Aorta (tissue), 5 donors: Measurements from ENCODE around the gene STMN3. TPM values are rescaled to one million over a fixed set of nuclear protein-coding genes. Genes with fewer than 3 reads are reported as not detected.

Experiments
- ATAC-seq: fragments of 200-7000 bp; cut with Tn5 transposase; one replicate; pipeline ENCODE4 v1.9.1; 2022; ENCODE audit warnings: moderate library complexity; ENCODE audit not compliant: low FRiP score
- DNase-seq, 2 donors: peaks; one replicate each; pipeline ENCODE4 v3.0.0-alpha.2; 2020
- H3K27ac ChIP-seq, 2 donors: one replicate each; pipeline ENCODE4 v1.5.1; 2013; ENCODE audit warnings: low read length in 2 of 2, mild to moderate bottlenecking in 2 of 2, moderate library complexity in 2 of 2, control low read depth in 1 of 2, inconsistent platforms in 1 of 2, low read depth in 1 of 2
- H3K27me3 ChIP-seq, 2 donors: one replicate each; pipeline ENCODE4 v1.6.1; 2013; ENCODE audit warnings: control low read depth in 1 of 2, low read length in 1 of 2, mild to moderate bottlenecking in 1 of 2, moderate library complexity in 1 of 2; ENCODE audit not compliant: insufficient read depth in 2 of 2, control insufficient read depth in 1 of 2
- H3K36me3 ChIP-seq, 2 donors: one replicate each; pipeline ENCODE4 v1.6.1; 2013; ENCODE audit warnings: control low read depth in 1 of 2, low read length in 1 of 2, mild to moderate bottlenecking in 1 of 2; ENCODE audit not compliant: insufficient read depth in 2 of 2, control insufficient read depth in 1 of 2
- H3K4me1 ChIP-seq, 2 donors: one replicate each; pipeline ENCODE4 v1.6.1; 2013; ENCODE audit warnings: low read length in 2 of 2, control low read depth in 1 of 2, mild to moderate bottlenecking in 1 of 2, moderate library complexity in 1 of 2; ENCODE audit not compliant: insufficient read depth in 2 of 2, control insufficient read depth in 1 of 2
- H3K4me3 ChIP-seq, 2 donors: one replicate each; pipeline ENCODE4 v1.5.1; 2013; ENCODE audit warnings: low read length in 2 of 2, control low read depth in 1 of 2, mild to moderate bottlenecking in 1 of 2
- H3K9me3 ChIP-seq: one replicate; pipeline ENCODE4 v1.6.1; 2013; ENCODE audit warnings: mild to moderate bottlenecking, low read length; ENCODE audit not compliant: control insufficient read depth
- WGBS, 2 donors: extraction: QIAGEN DNeasy Blood & Tissue Kit; methylation state at CpG; one replicate each; pipeline ENCODE4 v1.1.7; 2013; 5-methylcytosine and 5-hydroxymethylcytosine counted together
- intact Hi-C, 2 donors: fragments of 100-400 bp; cut with DNase I; formaldehyde crosslinking; loops; one replicate each; pipeline versions ENCODE4 v1.14.2 to v1.15.0; 2022
- polyA plus RNA-seq, 2 donors: library from polyadenylated mRNA; stranded (reverse); fragments of 200-250 nt; gene quantifications; one replicate each; pipeline ENCODE4 v1.2.3, GENCODE V29; 2013
- total RNA-seq, 2 donors: library from RNA; stranded (reverse); fragmentation: NEBNext Ultra II Directional; extraction: Animal tissue kit (Norgen Biotek cat#: 25700); gene quantifications; one replicate each; pipeline ENCODE4 v1.2.1, GENCODE V29; 2021
- donor health status: healthy with polysubstance abuse.
- donor health status: Bipolar disorder and iron deficiency.
- donor health status: DM: no; HTN: no; CAD: no.
- donor health status: DM: no; HTN: no; CAD: no.
- donor health status: DM: yes; HTN: yes; CAD: no.

Gene STMN3
- total and polyA plus RNA-seq, 4 donors = 10.5 to 31.2 (median 18.7) TPM

GRCh38 chr20:63592661-63593060, 60.6 kb downstream of the STMN3 start:
- Histone ChIP-seq H3K27ac (no peak overlapping the region), H3K27me3 (no peaks in the 10 kb centered on the region), H3K36me3 (peaks cover 0 to 11% of the 10 kb centered on the region in 2 donors), H3K9me3 (no peaks in the 10 kb centered on the region), H3K4me1 (no peaks in the 10 kb centered on the region), H3K4me3 (no peak overlapping the region)
- 89 to 92% methylated on average over 13 of the region's 13 CpGs for WGBS, 2 donors
- intact Hi-C loops = no loop called here
- DNase-seq (peak in 1 of 2 donors; percentile 64), ATAC-seq (no peak)

DNA sequence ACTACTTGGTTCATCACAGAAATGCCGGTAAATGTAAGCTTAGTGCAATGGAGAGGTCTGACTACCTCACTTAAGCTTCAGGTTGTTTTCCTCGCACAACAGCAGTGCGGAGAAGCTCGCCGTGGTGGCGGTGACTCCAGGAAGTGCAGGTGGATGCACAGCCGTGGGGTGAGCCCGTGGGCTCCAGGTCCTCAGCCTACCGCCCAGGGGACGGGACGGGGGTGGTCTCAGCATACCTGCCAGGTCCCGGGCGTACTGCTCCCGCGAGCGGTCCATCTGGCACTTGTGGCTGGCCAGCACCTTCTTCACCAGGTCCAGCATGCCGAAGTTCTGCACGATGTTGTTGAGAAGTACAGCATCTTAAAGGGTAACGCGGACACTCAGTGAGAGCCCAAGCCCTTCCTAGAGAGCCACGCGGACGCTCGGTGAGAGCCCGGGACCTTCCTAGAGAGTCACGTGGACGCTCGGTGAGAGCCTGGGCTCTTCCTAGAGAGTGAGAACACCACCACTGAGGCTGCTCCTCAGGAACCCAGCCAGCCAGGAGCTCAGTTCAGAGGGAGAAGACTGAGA, 61.4 kb downstream of the STMN3 start:
- no peak overlapping the region for H3K4me3 ChIP-seq
- intact Hi-C loops = no loop called here
- WGBS, 2 donors = 94 to 96% methylated on average over 28 of the region's 28 CpGs
- no peaks in the 10 kb centered on the region for H3K9me3 ChIP-seq
- no peaks in the 10 kb centered on the region for H3K27me3 ChIP-seq
- no peaks in the 10 kb centered on the region for H3K4me1 ChIP-seq
- no peak overlapping the region for H3K27ac ChIP-seq
- H3K36me3 ChIP-seq = peaks cover 0 to 11% of the 10 kb centered on the region in 2 donors
- ATAC-seq (no peak), DNase-seq (peak in 1 of 2 donors; percentile 61)

DNA sequence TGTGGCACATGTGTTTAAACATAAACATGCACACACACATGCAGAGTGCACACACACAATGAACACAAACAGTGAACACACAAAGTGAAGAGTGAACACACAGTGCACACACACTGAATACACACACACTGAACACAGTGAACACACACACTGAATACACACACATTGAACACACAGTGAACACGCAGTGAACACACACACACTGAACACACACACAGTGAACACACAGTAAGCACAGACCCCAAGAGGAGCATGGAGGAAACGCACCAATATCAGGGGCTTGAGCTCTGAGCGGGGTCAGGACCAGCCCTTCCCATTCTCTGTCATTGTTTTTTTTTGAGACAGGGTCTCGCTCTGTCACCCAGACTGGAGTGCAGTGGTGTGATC, 62.1 kb downstream of the STMN3 start:
- DNase-seq (no peak), ATAC-seq (no peak)
- intact Hi-C loops = no loop called here
- H3K4me1 ChIP-seq = no peaks in the 10 kb centered on the region
- H3K27me3 ChIP-seq = no peaks in the 10 kb centered on the region
- H3K36me3 ChIP-seq = peaks cover 0 to 11% of the 10 kb centered on the region in 2 donors
- no peak overlapping the region for H3K4me3 ChIP-seq
- H3K27ac ChIP-seq = no peak overlapping the region
- no peaks in the 10 kb centered on the region for H3K9me3 ChIP-seq
- 90 to 98% methylated on average over 4 of the region's 4 CpGs for WGBS, 2 donors

DNA sequence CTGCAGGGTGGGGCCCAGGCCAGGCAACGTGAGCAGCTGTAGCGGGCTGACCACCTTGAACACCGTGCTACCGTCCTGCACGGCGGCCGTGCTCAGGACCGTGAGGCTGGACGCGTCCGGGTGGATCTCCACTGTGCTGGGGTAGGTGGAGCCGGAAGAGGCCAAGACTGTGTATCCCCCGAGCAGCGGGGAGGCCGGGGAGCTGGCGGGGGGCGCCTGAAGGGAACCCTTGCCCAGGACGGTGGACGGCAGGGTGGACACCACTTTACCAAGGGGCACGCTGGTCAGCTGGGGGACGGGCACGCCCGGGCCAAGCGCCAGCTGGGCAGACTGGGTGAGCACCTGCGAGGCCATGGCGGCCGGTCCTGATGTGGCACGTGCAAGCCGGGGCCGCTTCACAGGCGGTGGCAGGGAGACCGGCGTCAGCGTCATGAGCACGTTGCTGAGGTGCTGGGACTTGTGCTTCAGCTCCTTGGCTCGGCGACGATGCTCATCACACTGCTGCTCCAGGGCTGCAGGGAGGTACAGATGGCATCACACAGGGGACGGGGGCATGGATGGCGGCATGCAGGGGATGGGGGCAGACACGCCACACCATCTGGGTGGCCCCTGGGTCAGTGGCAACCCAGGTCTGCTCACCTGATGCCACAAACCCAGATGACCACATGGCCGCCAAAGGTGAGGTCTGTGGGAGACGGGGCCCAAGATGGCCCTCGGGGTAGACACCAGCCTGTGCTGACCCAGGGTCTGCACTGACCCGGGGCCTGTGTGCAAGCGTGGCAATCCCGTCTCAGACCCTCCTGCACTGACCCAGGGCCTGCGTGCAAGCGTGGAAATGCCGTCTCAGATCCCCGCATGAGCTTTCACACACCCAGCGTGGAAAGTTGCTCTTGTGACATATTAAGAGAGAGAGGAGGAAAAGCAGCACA, 62.7 kb downstream of the STMN3 start:
- Histone ChIP-seq H3K36me3 (peaks cover 0 to 11% of the 10 kb centered on the region in 2 donors), H3K4me3 (no peak overlapping the region), H3K27ac (no peak overlapping the region), H3K27me3 (no peaks in the 10 kb centered on the region), H3K9me3 (no peaks in the 10 kb centered on the region), H3K4me1 (no peaks in the 10 kb centered on the region)
- ATAC-seq (no peak), DNase-seq (peak in 1 of 2 donors; percentile 73)
- intact Hi-C loops = no loop called here
- WGBS, 2 donors = 92% methylated on average over 51 to 52 of the region's 52 CpGs

Other genes with a start within 250 kb of the STMN3 start
- not detected for gene KCNQ2, start 180.8 kb downstream of the STMN3 start, total RNA-seq
- not detected for gene KCNQ2, start 180.8 kb downstream of the STMN3 start, polyA plus RNA-seq
- gene EEF1A2, start 154.3 kb downstream of the STMN3 start, total RNA-seq = 1 to 10 TPM in 1 of 2 donors, under 1 TPM in 1; 0.88 to 1.5 TPM
- gene EEF1A2, start 154.3 kb downstream of the STMN3 start, polyA plus RNA-seq = 1 to 10 TPM in 1 of 2 donors, under 1 TPM in 1; 0.64 to 6.0 TPM
- gene PPDPF, start 132.7 kb downstream of the STMN3 start, total RNA-seq = 100 to 1,000 TPM; 176 to 190 TPM
- 100 to 1,000 TPM; 360 to 386 TPM for gene PPDPF, start 132.7 kb downstream of the STMN3 start, polyA plus RNA-seq
- gene PTK6, start 116.0 kb downstream of the STMN3 start, total RNA-seq = under 1 TPM; 0.19 to 0.30 TPM
- gene PTK6, start 116.0 kb downstream of the STMN3 start, polyA plus RNA-seq = 1 to 10 TPM in 1 of 2 donors, under 1 TPM in 1; 0.10 to 4.6 TPM
- gene SRMS, start 105.7 kb downstream of the STMN3 start, total RNA-seq = not detected
- not detected for gene SRMS, start 105.7 kb downstream of the STMN3 start, polyA plus RNA-seq
- under 1 TPM in 1 of 2 donors, not detected in 1; 0.57 TPM for gene FNDC11, start 99.3 kb downstream of the STMN3 start, total RNA-seq
- gene FNDC11, start 99.3 kb downstream of the STMN3 start, polyA plus RNA-seq = under 1 TPM in 1 of 2 donors, not detected in 1; 0.84 TPM
- gene HELZ2, start 79.2 kb downstream of the STMN3 start, total RNA-seq = 10 to 100 TPM; 23.2 to 41.6 TPM
- gene HELZ2, start 79.2 kb downstream of the STMN3 start, polyA plus RNA-seq = 1 to 10 TPM; 2.3 to 4.8 TPM
- 10 to 100 TPM; 10.2 to 10.3 TPM for gene GMEB2, start 26.3 kb downstream of the STMN3 start, total RNA-seq
- gene GMEB2, start 26.3 kb downstream of the STMN3 start, polyA plus RNA-seq = 1 to 10 TPM; 3.9 to 9.6 TPM
- gene RTEL1, start 4.9 kb upstream of the STMN3 start, total RNA-seq = 10 to 100 TPM; 35.5 to 43.0 TPM
- gene RTEL1, start 4.9 kb upstream of the STMN3 start, polyA plus RNA-seq = 100 to 1,000 TPM in 1 of 2 donors, 1 to 10 TPM in 1; 6.8 to 114 TPM
- 10 to 100 TPM in 1 of 2 donors, 1 to 10 TPM in 1; 5.9 to 11.5 TPM for gene TNFRSF6B, start 43.2 kb upstream of the STMN3 start, total RNA-seq
- 10 to 100 TPM in 1 of 2 donors, 1 to 10 TPM in 1; 2.1 to 73.9 TPM for gene TNFRSF6B, start 43.2 kb upstream of the STMN3 start, polyA plus RNA-seq
- gene ARFRP1, start 54.6 kb upstream of the STMN3 start, total RNA-seq = 10 to 100 TPM; 46.3 to 51.7 TPM
- 10 to 100 TPM; 28.9 to 76.2 TPM for gene ARFRP1, start 54.6 kb upstream of the STMN3 start, polyA plus RNA-seq
- gene ZGPAT, start 54.6 kb upstream of the STMN3 start, total RNA-seq = 10 to 100 TPM; 20.8 to 28.6 TPM
- 10 to 100 TPM; 22.5 to 49.5 TPM for gene ZGPAT, start 54.6 kb upstream of the STMN3 start, polyA plus RNA-seq
- 1 to 10 TPM; 6.5 to 7.4 TPM for gene LIME1, start 83.2 kb upstream of the STMN3 start, total RNA-seq
- 10 to 100 TPM in 1 of 2 donors, 1 to 10 TPM in 1; 9.9 to 57.6 TPM for gene LIME1, start 83.2 kb upstream of the STMN3 start, polyA plus RNA-seq
- gene SLC2A4RG, start 86.4 kb upstream of the STMN3 start, total RNA-seq = 10 to 100 TPM; 49.9 to 72.4 TPM
- 10 to 100 TPM; 24.7 to 86.7 TPM for gene SLC2A4RG, start 86.4 kb upstream of the STMN3 start, polyA plus RNA-seq
- 10 to 100 TPM; 17.4 to 22.7 TPM for gene ZBTB46, start 177.8 kb upstream of the STMN3 start, total RNA-seq
- 1 to 10 TPM in 1 of 2 donors, under 1 TPM in 1; 0.50 to 2.1 TPM for gene ZBTB46, start 177.8 kb upstream of the STMN3 start, polyA plus RNA-seq
- gene ABHD16B, start 208.1 kb upstream of the STMN3 start, total RNA-seq = not detected
- under 1 TPM in 1 of 2 donors, not detected in 1; 0.38 TPM for gene ABHD16B, start 208.1 kb upstream of the STMN3 start, polyA plus RNA-seq
- 100 to 1,000 TPM in 1 of 2 donors, 10 to 100 TPM in 1; 91.2 to 110 TPM for gene TPD52L2, start 211.8 kb upstream of the STMN3 start, total RNA-seq
- gene TPD52L2, start 211.8 kb upstream of the STMN3 start, polyA plus RNA-seq = 100 to 1,000 TPM in 1 of 2 donors, 10 to 100 TPM in 1; 89.8 to 112 TPM
- gene DNAJC5, start 241.7 kb upstream of the STMN3 start, total RNA-seq = 10 to 100 TPM; 34.6 to 38.1 TPM
- 10 to 100 TPM; 16.2 to 17.2 TPM for gene DNAJC5, start 241.7 kb upstream of the STMN3 start, polyA plus RNA-seq